SK-N-SH treated with all-trans-retinoic acid at 6 μM for 48 hours (cell line): ENCODE data around the gene CRNN.

ENCODE experiments used
- ATAC-seq: fragments of 200-7000 bp; cut with Tn5 transposase; 3 replicates; pipeline ENCODE4 v1.9.1; 2020; ENCODE audit warnings: mild to moderate bottlenecking, moderate library complexity
- BACH2 ChIP-seq: fragments of 250-450 bp; sonication (Bioruptor Pico); IDR thresholded peaks from 2 replicates; pipeline ENCODE4 v1.9.0; 2021; ENCODE audit warnings: mild to moderate bottlenecking, borderline replicate concordance
- CSDC2 ChIP-seq: fragments of 250-450 bp; sonication (Bioruptor Pico); IDR thresholded peaks from 2 replicates; pipeline ENCODE4 v1.5.0; 2020; ENCODE audit warnings: mild to moderate bottlenecking, moderate library complexity
- ESRRG ChIP-seq: fragments of 250-450 bp; sonication (Bioruptor Pico); IDR thresholded peaks from 2 replicates; pipeline ENCODE4 v1.6.1; 2021; ENCODE audit warnings: mild to moderate bottlenecking
- ISL1 ChIP-seq: fragments of 250-450 bp; sonication (Bioruptor Pico); IDR thresholded peaks from 2 replicates; pipeline ENCODE4 v2.1.2; 2022; ENCODE audit warnings: mild to moderate bottlenecking, moderate library complexity
- PPARA ChIP-seq: fragments of 250-450 bp; sonication (Bioruptor Pico); IDR thresholded peaks from 2 replicates; pipeline ENCODE4 v1.5.0; 2020; ENCODE audit warnings: mild to moderate bottlenecking, borderline replicate concordance
- RARB ChIP-seq: fragments of 250-450 bp; sonication (Bioruptor Pico); IDR thresholded peaks from 2 replicates; pipeline ENCODE4 v1.8.0; 2021; ENCODE audit warnings: mild to moderate bottlenecking, moderate library complexity
- SNAI2 ChIP-seq: fragments of 250-450 bp; sonication (Bioruptor Pico); IDR thresholded peaks from 2 replicates; pipeline ENCODE4 v1.5.0; 2020; ENCODE audit warnings: mild to moderate bottlenecking, moderate library complexity
- TCF4 ChIP-seq: fragments of 250-450 bp; sonication (Bioruptor Pico); IDR thresholded peaks from 2 replicates; pipeline ENCODE4 v1.8.0; 2021; ENCODE audit warnings: mild to moderate bottlenecking, moderate library complexity, borderline replicate concordance
- TOX ChIP-seq: fragments of 250-450 bp; sonication (Bioruptor Pico); IDR thresholded peaks from 2 replicates; pipeline ENCODE4 v1.8.0; 2021; ENCODE audit warnings: mild to moderate bottlenecking, moderate library complexity, borderline replicate concordance
- ZC3H10 ChIP-seq: fragments of 250-450 bp; sonication (Bioruptor Pico); IDR thresholded peaks from 2 replicates; pipeline ENCODE4 v1.5.1; 2021; ENCODE audit warnings: mild to moderate bottlenecking, moderate library complexity
- ZFP3 ChIP-seq: fragments of 250-450 bp; sonication (Bioruptor Pico); IDR thresholded peaks from 2 replicates; pipeline ENCODE4 v1.5.0; 2020; ENCODE audit warnings: mild to moderate bottlenecking, moderate library complexity
- ZFP30 ChIP-seq: fragments of 450-650 bp; formaldehyde crosslinking; IDR thresholded peaks from 2 replicates; pipeline ENCODE4 v1.5.0; 2022; ENCODE audit warnings: mild to moderate bottlenecking, moderate library complexity
- ZNF565 ChIP-seq: fragments of 450-650 bp; formaldehyde crosslinking; conservative IDR thresholded peaks from 2 replicates; pipeline ENCODE4 v1.5.0; 2020; ENCODE audit warnings: low read depth, mild to moderate bottlenecking, moderate library complexity
- ZNF70 ChIP-seq: fragments of 450-650 bp; formaldehyde crosslinking; IDR thresholded peaks from 2 replicates; pipeline ENCODE4 v1.5.0; 2020; ENCODE audit warnings: mild to moderate bottlenecking, moderate library complexity
- ZNF8 ChIP-seq: fragments of 450-650 bp; formaldehyde crosslinking; IDR thresholded peaks from 2 replicates; pipeline ENCODE4 v1.5.0; 2020; ENCODE audit warnings: mild to moderate bottlenecking, moderate library complexity
- TF ChIP-seq, protein P1 (sequence below): fragments of 250-450 bp; sonication (Bioruptor Pico); IDR thresholded peaks from 2 replicates; pipeline ENCODE4 v1.5.1; 2021; ENCODE audit warnings: mild to moderate bottlenecking, moderate library complexity
- TF ChIP-seq, protein P2 (sequence below): fragments of 250-450 bp; sonication (Bioruptor Pico); IDR thresholded peaks from 2 replicates; pipeline ENCODE4 v1.5.0; 2020; ENCODE audit warnings: mild to moderate bottlenecking, moderate library complexity
- TF ChIP-seq, protein P3 (sequence below): fragments of 250-450 bp; sonication (Bioruptor Pico); IDR thresholded peaks from 2 replicates; pipeline ENCODE4 v1.8.0; 2020; ENCODE audit warnings: mild to moderate bottlenecking, moderate library complexity, borderline replicate concordance
- TF ChIP-seq, protein P4 (sequence below): fragments of 250-450 bp; sonication (Bioruptor Pico); IDR thresholded peaks from 2 replicates; pipeline ENCODE4 v1.8.0; 2021; ENCODE audit warnings: low read depth, mild to moderate bottlenecking, moderate library complexity, borderline replicate concordance
- TF ChIP-seq, protein P5 (sequence below): fragments of 250-450 bp; sonication (Bioruptor Pico); IDR thresholded peaks from 2 replicates; pipeline ENCODE4 v1.5.1; 2020; ENCODE audit warnings: low read depth, mild to moderate bottlenecking, moderate library complexity

The CRNN gene

DNA sequence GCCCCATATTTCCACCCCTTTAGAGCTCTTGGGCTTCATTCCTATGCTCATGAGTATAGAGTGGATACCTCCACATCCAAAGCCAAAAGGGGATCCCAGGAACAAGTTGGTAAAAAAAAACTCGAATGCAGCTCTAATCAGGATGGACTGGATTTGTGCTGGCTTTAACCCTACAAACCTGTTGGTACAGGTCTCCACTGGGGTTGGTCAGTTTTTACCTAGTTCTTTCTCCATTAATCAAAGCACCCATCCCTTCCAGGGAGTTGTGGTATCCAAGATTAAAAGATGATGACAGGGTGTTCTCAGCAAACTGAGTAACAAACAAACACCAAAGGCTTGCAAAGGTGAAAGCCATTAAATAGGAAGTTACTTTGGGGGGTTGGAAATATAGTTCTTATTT is 5.9 kb upstream of the CRNN start:
- TF ChIP-seq PPARA (CRISPR knock-in tag) (no peak), RARB (no peak), ISL1 (CRISPR knock-in tag) (no peak), ZNF70 (CRISPR knock-in tag) (no peak), BACH2 (CRISPR knock-in tag) (no peak), TCF4 (CRISPR knock-in tag) (no peak), ZNF565 (no peak), SNAI2 (CRISPR knock-in tag) (no peak), ESRRG (CRISPR knock-in tag) (no peak), ZC3H10 (CRISPR knock-in tag) (no peak), ZFP3 (CRISPR knock-in tag) (no peak), TOX (CRISPR knock-in tag) (no peak), CSDC2 (CRISPR knock-in tag) (no peak), ZNF8 (CRISPR knock-in tag) (no peak)
- TF ChIP-seq, protein P1, sequence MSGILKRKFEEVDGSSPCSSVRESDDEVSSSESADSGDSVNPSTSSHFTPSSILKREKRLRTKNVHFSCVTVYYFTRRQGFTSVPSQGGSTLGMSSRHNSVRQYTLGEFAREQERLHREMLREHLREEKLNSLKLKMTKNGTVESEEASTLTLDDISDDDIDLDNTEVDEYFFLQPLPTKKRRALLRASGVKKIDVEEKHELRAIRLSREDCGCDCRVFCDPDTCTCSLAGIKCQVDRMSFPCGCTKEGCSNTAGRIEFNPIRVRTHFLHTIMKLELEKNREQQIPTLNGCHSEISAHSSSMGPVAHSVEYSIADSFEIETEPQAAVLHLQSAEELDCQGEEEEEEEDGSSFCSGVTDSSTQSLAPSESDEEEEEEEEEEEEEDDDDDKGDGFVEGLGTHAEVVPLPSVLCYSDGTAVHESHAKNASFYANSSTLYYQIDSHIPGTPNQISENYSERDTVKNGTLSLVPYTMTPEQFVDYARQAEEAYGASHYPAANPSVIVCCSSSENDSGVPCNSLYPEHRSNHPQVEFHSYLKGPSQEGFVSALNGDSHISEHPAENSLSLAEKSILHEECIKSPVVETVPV (CRISPR knock-in tag), result no peak
- TF ChIP-seq, protein P2, sequence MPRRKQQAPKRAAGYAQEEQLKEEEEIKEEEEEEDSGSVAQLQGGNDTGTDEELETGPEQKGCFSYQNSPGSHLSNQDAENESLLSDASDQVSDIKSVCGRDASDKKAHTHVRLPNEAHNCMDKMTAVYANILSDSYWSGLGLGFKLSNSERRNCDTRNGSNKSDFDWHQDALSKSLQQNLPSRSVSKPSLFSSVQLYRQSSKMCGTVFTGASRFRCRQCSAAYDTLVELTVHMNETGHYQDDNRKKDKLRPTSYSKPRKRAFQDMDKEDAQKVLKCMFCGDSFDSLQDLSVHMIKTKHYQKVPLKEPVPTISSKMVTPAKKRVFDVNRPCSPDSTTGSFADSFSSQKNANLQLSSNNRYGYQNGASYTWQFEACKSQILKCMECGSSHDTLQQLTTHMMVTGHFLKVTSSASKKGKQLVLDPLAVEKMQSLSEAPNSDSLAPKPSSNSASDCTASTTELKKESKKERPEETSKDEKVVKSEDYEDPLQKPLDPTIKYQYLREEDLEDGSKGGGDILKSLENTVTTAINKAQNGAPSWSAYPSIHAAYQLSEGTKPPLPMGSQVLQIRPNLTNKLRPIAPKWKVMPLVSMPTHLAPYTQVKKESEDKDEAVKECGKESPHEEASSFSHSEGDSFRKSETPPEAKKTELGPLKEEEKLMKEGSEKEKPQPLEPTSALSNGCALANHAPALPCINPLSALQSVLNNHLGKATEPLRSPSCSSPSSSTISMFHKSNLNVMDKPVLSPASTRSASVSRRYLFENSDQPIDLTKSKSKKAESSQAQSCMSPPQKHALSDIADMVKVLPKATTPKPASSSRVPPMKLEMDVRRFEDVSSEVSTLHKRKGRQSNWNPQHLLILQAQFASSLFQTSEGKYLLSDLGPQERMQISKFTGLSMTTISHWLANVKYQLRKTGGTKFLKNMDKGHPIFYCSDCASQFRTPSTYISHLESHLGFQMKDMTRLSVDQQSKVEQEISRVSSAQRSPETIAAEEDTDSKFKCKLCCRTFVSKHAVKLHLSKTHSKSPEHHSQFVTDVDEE (CRISPR knock-in tag), result no peak
- TF ChIP-seq, protein P3, sequence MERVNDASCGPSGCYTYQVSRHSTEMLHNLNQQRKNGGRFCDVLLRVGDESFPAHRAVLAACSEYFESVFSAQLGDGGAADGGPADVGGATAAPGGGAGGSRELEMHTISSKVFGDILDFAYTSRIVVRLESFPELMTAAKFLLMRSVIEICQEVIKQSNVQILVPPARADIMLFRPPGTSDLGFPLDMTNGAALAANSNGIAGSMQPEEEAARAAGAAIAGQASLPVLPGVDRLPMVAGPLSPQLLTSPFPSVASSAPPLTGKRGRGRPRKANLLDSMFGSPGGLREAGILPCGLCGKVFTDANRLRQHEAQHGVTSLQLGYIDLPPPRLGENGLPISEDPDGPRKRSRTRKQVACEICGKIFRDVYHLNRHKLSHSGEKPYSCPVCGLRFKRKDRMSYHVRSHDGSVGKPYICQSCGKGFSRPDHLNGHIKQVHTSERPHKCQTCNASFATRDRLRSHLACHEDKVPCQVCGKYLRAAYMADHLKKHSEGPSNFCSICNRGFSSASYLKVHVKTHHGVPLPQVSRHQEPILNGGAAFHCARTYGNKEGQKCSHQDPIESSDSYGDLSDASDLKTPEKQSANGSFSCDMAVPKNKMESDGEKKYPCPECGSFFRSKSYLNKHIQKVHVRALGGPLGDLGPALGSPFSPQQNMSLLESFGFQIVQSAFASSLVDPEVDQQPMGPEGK (CRISPR knock-in tag), result no peak
- TF ChIP-seq, protein P4, sequence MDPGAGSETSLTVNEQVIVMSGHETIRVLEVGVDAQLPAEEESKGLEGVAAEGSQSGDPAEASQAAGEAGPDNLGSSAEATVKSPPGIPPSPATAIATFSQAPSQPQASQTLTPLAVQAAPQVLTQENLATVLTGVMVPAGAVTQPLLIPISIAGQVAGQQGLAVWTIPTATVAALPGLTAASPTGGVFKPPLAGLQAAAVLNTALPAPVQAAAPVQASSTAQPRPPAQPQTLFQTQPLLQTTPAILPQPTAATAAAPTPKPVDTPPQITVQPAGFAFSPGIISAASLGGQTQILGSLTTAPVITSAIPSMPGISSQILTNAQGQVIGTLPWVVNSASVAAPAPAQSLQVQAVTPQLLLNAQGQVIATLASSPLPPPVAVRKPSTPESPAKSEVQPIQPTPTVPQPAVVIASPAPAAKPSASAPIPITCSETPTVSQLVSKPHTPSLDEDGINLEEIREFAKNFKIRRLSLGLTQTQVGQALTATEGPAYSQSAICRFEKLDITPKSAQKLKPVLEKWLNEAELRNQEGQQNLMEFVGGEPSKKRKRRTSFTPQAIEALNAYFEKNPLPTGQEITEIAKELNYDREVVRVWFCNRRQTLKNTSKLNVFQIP, result no peak
- TF ChIP-seq, protein P5, sequence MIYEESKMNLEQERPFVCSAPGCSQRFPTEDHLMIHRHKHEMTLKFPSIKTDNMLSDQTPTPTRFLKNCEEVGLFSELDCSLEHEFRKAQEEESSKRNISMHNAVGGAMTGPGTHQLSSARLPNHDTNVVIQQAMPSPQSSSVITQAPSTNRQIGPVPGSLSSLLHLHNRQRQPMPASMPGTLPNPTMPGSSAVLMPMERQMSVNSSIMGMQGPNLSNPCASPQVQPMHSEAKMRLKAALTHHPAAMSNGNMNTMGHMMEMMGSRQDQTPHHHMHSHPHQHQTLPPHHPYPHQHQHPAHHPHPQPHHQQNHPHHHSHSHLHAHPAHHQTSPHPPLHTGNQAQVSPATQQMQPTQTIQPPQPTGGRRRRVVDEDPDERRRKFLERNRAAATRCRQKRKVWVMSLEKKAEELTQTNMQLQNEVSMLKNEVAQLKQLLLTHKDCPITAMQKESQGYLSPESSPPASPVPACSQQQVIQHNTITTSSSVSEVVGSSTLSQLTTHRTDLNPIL (CRISPR knock-in tag), result no peak
- TF ChIP-seq, all 23 proteins: peak for 0
- no peak for ATAC-seq

DNA sequence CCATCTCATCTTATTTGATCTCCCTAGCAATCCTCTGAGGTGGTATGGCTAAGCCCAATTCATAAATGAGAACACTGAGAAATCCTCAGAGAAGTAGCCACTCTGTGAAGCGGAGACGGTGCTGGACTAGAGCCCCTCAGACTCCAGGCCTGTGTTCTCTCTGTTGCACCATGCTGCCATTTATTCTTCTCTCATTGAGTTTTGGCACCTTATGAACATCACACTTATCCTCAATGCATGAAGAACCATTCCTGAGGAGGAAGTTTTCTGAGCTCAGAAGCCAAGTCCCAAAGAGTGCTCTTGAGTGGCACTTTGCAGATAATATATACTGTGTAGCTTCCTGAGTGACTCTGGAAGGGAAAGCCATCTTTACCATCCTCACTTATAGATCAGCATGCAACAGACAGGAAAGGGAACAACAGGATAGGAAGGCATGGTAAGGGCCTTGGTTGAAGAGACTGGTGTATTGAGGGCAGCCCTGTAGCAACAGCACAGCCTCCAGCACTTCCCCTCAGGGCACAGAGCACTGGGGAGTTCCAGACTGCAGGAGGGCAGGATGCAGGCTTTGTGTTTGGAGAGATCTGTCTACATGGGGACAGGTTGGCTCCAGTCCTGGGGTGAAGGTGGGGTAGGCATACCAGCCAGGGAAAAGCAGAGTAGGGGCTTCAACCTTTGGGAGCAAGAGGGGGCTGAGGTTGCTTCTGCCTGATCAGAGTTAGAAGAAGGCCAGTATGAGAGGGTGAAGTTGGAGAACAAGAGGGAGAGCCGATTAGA is 1.6 kb upstream of the CRNN start:
- ATAC-seq, result no peak
- TF ChIP-seq, protein P3 (CRISPR knock-in tag), result no peak
- TF ChIP-seq, protein P4, result no peak
- TF ChIP-seq RARB (no peak), ZFP30 (CRISPR knock-in tag) (no peak), PPARA (CRISPR knock-in tag) (no peak), TOX (CRISPR knock-in tag) (no peak), ZNF70 (CRISPR knock-in tag) (no peak), BACH2 (CRISPR knock-in tag) (no peak), ZNF565 (no peak)
- TF ChIP-seq, protein P2 (CRISPR knock-in tag), result no peak
- TF ChIP-seq, protein P1 (CRISPR knock-in tag), result no peak
